GM08714 (cell line): ENCODE results near the gene THRA.

Source experiments
- H3K4me3 ChIP-seq: fragments of 200-500 bp; sonication (Bioruptor generic); 2 replicates; pipeline ENCODE4 v1.5.1; 2014; ENCODE audit warnings: mild to moderate bottlenecking, low read length, inconsistent platforms
- ZNF274 ChIP-seq: IDR thresholded peaks from 2 replicates; pipeline ENCODE4 v1.6.1; 2012; ENCODE audit warnings: mild to moderate bottlenecking, low read depth, low read length

Gene THRA

GRCh38 chr17:40100669-40101366 is 38.1 kb downstream of the THRA start:
- TF ChIP-seq ZNF274, result no peak
- peak overlapping the region; percentile 63; the same call in 1 of the 2 replicates for H3K4me3 ChIP-seq

- H3K4me3 ChIP-seq, result no peak overlapping the region; the same call in 1 of the 2 replicates
- TF ChIP-seq ZNF274, result no peak
These were observed 38.8 kb downstream of the THRA start for GRCh38 chr17:40101367-40102210.

GRCh38 chr17:40103071-40103661 is 40.4 kb downstream of the THRA start:
- no peak for TF ChIP-seq ZNF274
- no peak overlapping the region for H3K4me3 ChIP-seq

- H3K4me3 ChIP-seq, result no peak overlapping the region
- TF ChIP-seq ZNF274, result no peak
These were observed 40.9 kb downstream of the THRA start for GRCh38 chr17:40103688-40104087.

GRCh38 chr17:40104594-40105486 is 42.1 kb downstream of the THRA start:
- H3K4me3 ChIP-seq, result no peak overlapping the region
- TF ChIP-seq ZNF274, result no peak

- no peak overlapping the region for H3K4me3 ChIP-seq
- TF ChIP-seq ZNF274, result no peak
These were observed 43.3 kb downstream of the THRA start for GRCh38 chr17:40105861-40106759.

- TF ChIP-seq ZNF274, result no peak
- H3K4me3 ChIP-seq, result no peak overlapping the region
These were observed 44.2 kb downstream of the THRA start for GRCh38 chr17:40106760-40107521.

- no peak overlapping the region for H3K4me3 ChIP-seq
- no peak for TF ChIP-seq ZNF274
These were observed 44.9 kb downstream of the THRA start for GRCh38 chr17:40107522-40108174.

GRCh38 chr17:40108970-40109824 is 46.4 kb downstream of the THRA start:
- TF ChIP-seq ZNF274, result no peak
- no peak overlapping the region for H3K4me3 ChIP-seq

- TF ChIP-seq ZNF274, result no peak
- no peak overlapping the region for H3K4me3 ChIP-seq
These were observed 47.5 kb downstream of the THRA start for GRCh38 chr17:40110026-40110845.
